Esophagus squamous epithelium (tissue), 5 donors: ENCODE results near the gene KMT2A. TPM values are rescaled to one million over a fixed set of nuclear protein-coding genes. Genes with fewer than 3 reads are reported as not detected.
"Not testable (repeated sequence)": the region's sequence is repeated elsewhere in the genome, so short reads cannot be mapped to it uniquely, and the experiment has no call there.

ENCODE experiments used
- DNase-seq: peaks from one replicate; lab custom pipeline; 2025; lab: John Stamatoyannopoulos, UW
- H3K27ac ChIP-seq, 4 donors: fragments of 200-600 bp; sonication (generic); one replicate each; pipeline ENCODE4 v1.5.1; 2016 to 2019; ENCODE audit warnings: mild to moderate bottlenecking in 1 of 4
- H3K27me3 ChIP-seq, 4 donors: fragments of 200-600 bp; sonication (generic); 1 replicate in 3 of 4; 2 replicates in 1 of 4; pipeline versions ENCODE4 v1.5.1 to v1.6.0; 2017 to 2021; ENCODE audit warnings: antibody characterized with exemption in 1 of 4
- H3K36me3 ChIP-seq, 3 donors: fragments of 200-600 bp; sonication (generic); one replicate each; pipeline ENCODE4 v1.5.1; 2016 to 2019
- H3K4me1 ChIP-seq, 3 donors: fragments of 200-600 bp; sonication (generic); one replicate each; pipeline ENCODE4 v1.5.1; 2017 to 2019
- H3K4me3 ChIP-seq, 4 donors: fragments of 200-600 bp; sonication (generic); 1 replicate in 3 of 4; 2 replicates in 1 of 4; pipeline ENCODE4 v1.5.1; 2016 to 2019; ENCODE audit warnings: mild to moderate bottlenecking in 2 of 4, moderate library complexity in 1 of 4
- H3K9me3 ChIP-seq, 3 donors: fragments of 200-600 bp; sonication (generic); one replicate each; pipeline ENCODE4 v1.5.1; 2016 to 2019
- CTCF ChIP-seq, 6 experiments: fragments of 450-650 bp in 4 of 6; fragments of 200-600 bp in 2 of 6; sonication (generic) in 2 of 6; IDR thresholded peaks; one replicate each; pipeline ENCODE4 v1.5.1; 2016 to 2019; ENCODE audit warnings: antibody characterized with exemption in 6 of 6, mild to moderate bottlenecking in 4 of 6, moderate library complexity in 4 of 6
- POLR2A ChIP-seq, 4 donors: fragments of 450-650 bp; IDR thresholded peaks; one replicate each; pipeline ENCODE4 v1.6.1; 2017; ENCODE audit warnings: antibody characterized with exemption in 4 of 4, mild to moderate bottlenecking in 4 of 4, moderate library complexity in 3 of 4
- WGBS, 2 donors: methylation state at CpG; one replicate each; pipeline ENCODE4 v1.1.5; 2018; 5-methylcytosine and 5-hydroxymethylcytosine counted together
- intact Hi-C: fragments of 100-400 bp; cut with DNase I; formaldehyde crosslinking; loops from one replicate; pipeline ENCODE4 v1.15.0; 2022
- total RNA-seq, 4 donors: library from RNA; depleted of rRNA; stranded (reverse); fragments of >200 nt; gene quantifications; one replicate each; pipeline ENCODE4 v1.1.0, GENCODE V29; 2016
- donor health status: DM: yes; HTN: yes; CAD: no.

KMT2A gene
- total RNA-seq, 4 donors from 2014 or later: 22.0 to 54.0 (median 29.0) TPM

- TF ChIP-seq POLR2A (IDR thresholded peaks at IDR 0.05) (no peak), CTCF (IDR thresholded peaks at IDR 0.05) (no peak)
- no peaks in the 10 kb centered on the region for H3K9me3 ChIP-seq
- H3K27ac ChIP-seq: no peak overlapping the region
- DNase-seq: no peak
- peaks cover 0 to 11% (median 0%) of the 10 kb centered on the region in 3 donors for H3K4me1 ChIP-seq
- 80 to 84% methylated on average over 2 to 4 of the region's 4 CpGs for WGBS, 2 donors
- H3K4me3 ChIP-seq: no peak overlapping the region
- intact Hi-C loops: no loop called here
- peaks cover 0 to 64% (median 31%) of the 10 kb centered on the region in 3 donors for H3K36me3 ChIP-seq
- H3K27me3 ChIP-seq: no peaks in the 10 kb centered on the region
Measured at GRCh38 chr11:118411530-118411929, 24.8 kb upstream of the KMT2A start.

DNA sequence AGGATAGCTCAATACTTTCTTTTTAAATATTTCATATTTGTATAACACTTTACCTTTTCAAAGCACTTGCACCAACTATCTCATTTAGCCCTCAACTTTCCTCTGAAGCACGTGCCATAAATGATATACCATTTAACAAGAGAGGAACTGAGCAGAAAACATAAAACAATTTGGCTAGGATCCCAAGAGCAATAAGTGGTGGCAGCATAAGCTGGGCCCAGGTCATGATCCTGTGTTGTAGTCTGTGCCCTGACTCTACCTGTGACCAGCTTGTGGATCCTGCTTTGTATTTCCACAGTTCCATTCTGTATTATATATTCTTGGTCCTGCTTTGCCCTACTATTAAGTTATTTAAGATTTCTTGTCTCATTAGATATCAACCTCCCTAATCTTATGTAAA, 23.4 kb upstream of the KMT2A start:
- TF ChIP-seq POLR2A (IDR thresholded peaks at IDR 0.05) (no peak), CTCF (IDR thresholded peaks at IDR 0.05) (no peak)
- H3K36me3 ChIP-seq: peaks cover 0 to 50% (median 18%) of the 10 kb centered on the region in 3 donors
- intact Hi-C loops: no loop called here

GRCh38 chr11:118415062-118415738, 21.1 kb upstream of the KMT2A start:
- intact Hi-C loops: no loop called here
- TF ChIP-seq POLR2A (IDR thresholded peaks at IDR 0.05) (no peak), CTCF (IDR thresholded peaks at IDR 0.05) (no peak)
- 66 to 71% methylated on average over 8 of the region's 8 CpGs for whole genome bisulfite sequencing, 2 donors
- Histone ChIP-seq H3K4me3 (no peak overlapping the region), H3K36me3 (peaks cover 0 to 27% (median 0%) of the 10 kb centered on the region in 3 donors), H3K27me3 (no peaks in the 10 kb centered on the region), H3K9me3 (no peaks in the 10 kb centered on the region), H3K4me1 (peaks cover 0 to 11% (median 0%) of the 10 kb centered on the region in 3 donors), H3K27ac (no peak overlapping the region)
- no peak for DNase-seq

More for the DNA sequence above, 23.4 kb upstream of the KMT2A start:
- no peak for DNase-seq
- no peak overlapping the region for H3K27ac ChIP-seq
- peaks cover 0 to 11% (median 0%) of the 10 kb centered on the region in 3 donors for H3K4me1 ChIP-seq
- no peaks in the 10 kb centered on the region for H3K9me3 ChIP-seq
- H3K27me3 ChIP-seq: no peaks in the 10 kb centered on the region
- no peak overlapping the region for H3K4me3 ChIP-seq
- WGBS, 2 donors: 62 to 88% methylated on average over 1 of the region's 1 CpG

DNA sequence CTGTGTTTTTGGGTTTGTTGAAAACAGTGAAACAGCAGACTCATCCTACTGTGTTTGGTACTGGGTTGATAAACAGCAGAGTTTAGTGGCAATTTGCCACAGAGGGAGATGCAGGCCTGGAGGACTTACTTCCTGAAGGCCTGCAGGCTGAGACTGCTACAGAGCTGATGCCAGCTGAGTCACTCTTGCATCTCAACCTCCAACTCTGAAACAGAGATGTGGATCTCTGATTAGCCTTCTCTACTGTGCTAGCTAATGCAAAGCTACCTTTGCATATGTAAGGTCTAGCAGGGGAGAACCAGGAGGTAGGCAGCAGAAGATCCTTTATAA, 20.6 kb upstream of the KMT2A start:
- intact Hi-C loops: no loop called here
- DNase-seq: no peak
- no peak overlapping the region for H3K27ac ChIP-seq

GRCh38 chr11:118416900-118417299, 19.4 kb upstream of the KMT2A start:
- H3K36me3 ChIP-seq: peaks cover 0 to 18% (median 0%) of the 10 kb centered on the region in 3 donors
- H3K9me3 ChIP-seq, H3K4me3 ChIP-seq, DNase-seq, intact Hi-C loops, H3K27ac ChIP-seq, H3K27me3 ChIP-seq: not testable (repeated sequence)
- H3K4me1 ChIP-seq: peaks cover 0 to 11% (median 0%) of the 10 kb centered on the region in 3 donors

More for the DNA sequence above, 20.6 kb upstream of the KMT2A start:
- Histone ChIP-seq H3K27me3 (no peaks in the 10 kb centered on the region), H3K4me3 (no peak overlapping the region), H3K36me3 (peaks cover 0 to 22% (median 0%) of the 10 kb centered on the region in 3 donors), H3K9me3 (no peaks in the 10 kb centered on the region), H3K4me1 (peaks cover 0 to 11% (median 0%) of the 10 kb centered on the region in 3 donors)
- TF ChIP-seq CTCF (IDR thresholded peaks at IDR 0.05): no peak
- TF ChIP-seq POLR2A (IDR thresholded peaks at IDR 0.05): no peak
